Upper lobe of left lung (tissue), 4 donors: Measurements from ENCODE around the gene ZNF740.
A peak's percentile ranks its signal among the peaks of the same experiment; 100 is the strongest.

ENCODE experiments used
- EP300 ChIP-seq, 4 donors: sonication (generic); formaldehyde crosslinking; IDR thresholded peaks; one replicate each; pipeline ENCODE4 v1.5.1; 2017; ENCODE audit warnings: antibody characterized with exemption in 4 of 4, control low read depth in 2 of 4
- POLR2A ChIP-seq, 4 donors: fragments of 450-650 bp; IDR thresholded peaks; one replicate each; pipeline ENCODE4 v1.5.1; 2016 to 2017; ENCODE audit warnings: antibody characterized with exemption in 4 of 4, mild to moderate bottlenecking in 2 of 4
- POLR2AphosphoS5 ChIP-seq, 2 donors: sonication (generic); formaldehyde crosslinking; IDR thresholded peaks; one replicate each; pipeline ENCODE4 v1.5.1; 2017; ENCODE audit warnings: antibody characterized with exemption in 2 of 2
- TF ChIP-seq, protein P1 (sequence below), 6 experiments: fragments of 450-650 bp in 4 of 6; fragments of 200-600 bp in 2 of 6; sonication (generic) in 2 of 6; IDR thresholded peaks; one replicate each; pipeline ENCODE4 v1.5.1; 2016 to 2019; ENCODE audit warnings: antibody characterized with exemption in 6 of 6

DNA sequence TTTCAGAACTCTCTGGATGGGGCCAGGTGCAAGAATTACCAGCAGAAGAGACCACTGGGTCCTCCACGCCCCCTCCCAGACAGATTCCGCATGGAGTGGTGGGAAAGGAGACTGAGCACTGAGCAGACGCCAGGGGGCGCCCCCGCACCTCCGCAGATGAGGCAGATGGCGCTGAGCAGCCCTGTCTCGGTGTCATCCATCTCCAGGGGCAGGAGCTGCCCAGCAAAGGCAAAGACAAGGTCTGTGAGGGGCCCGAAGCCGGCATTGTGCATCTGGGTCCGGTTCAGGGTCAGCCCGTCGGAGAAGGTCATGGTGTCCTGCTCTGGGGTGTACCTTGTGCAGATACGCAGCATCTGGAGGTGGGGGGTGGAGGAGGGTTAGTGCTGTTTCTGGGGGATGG is 32.8 kb downstream of the ZNF740 start:
- TF ChIP-seq POLR2AphosphoS5 (IDR thresholded peaks at IDR 0.05) (no peak), POLR2A (IDR thresholded peaks at IDR 0.05) (no peak), EP300 (IDR thresholded peaks at IDR 0.05) (no peak)
- TF ChIP-seq, protein P1, sequence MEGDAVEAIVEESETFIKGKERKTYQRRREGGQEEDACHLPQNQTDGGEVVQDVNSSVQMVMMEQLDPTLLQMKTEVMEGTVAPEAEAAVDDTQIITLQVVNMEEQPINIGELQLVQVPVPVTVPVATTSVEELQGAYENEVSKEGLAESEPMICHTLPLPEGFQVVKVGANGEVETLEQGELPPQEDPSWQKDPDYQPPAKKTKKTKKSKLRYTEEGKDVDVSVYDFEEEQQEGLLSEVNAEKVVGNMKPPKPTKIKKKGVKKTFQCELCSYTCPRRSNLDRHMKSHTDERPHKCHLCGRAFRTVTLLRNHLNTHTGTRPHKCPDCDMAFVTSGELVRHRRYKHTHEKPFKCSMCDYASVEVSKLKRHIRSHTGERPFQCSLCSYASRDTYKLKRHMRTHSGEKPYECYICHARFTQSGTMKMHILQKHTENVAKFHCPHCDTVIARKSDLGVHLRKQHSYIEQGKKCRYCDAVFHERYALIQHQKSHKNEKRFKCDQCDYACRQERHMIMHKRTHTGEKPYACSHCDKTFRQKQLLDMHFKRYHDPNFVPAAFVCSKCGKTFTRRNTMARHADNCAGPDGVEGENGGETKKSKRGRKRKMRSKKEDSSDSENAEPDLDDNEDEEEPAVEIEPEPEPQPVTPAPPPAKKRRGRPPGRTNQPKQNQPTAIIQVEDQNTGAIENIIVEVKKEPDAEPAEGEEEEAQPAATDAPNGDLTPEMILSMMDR (IDR thresholded peaks at IDR 0.05) = peak; percentile 84 to 96 (median 92)
